ENCODE measurements around the gene CCDC85C.

- TF ChIP-seq CTCF (IDR thresholded peaks at IDR 0.05) (peak in 1 of 4 experiments; percentile 19), POLR2A (IDR thresholded peaks at IDR 0.05) (no peak)
These were observed 29.7 kb downstream of the CCDC85C start for GRCh38 chr14:99574099-99574880.
